Middle frontal gyrus (tissue), 1 donor: ENCODE data around the gene NEK5.
"Not testable (repeated sequence)": the region's sequence is repeated elsewhere in the genome, so short reads cannot be mapped to it uniquely, and the experiment has no call there.

ENCODE experiments used
- DNase-seq: peaks from one replicate; pipeline ENCODE4 v3.0.0-alpha.2; 2015; ENCODE audit warnings: low spot score; ENCODE audit errors: extremely low spot score

The NEK5 gene

DNA sequence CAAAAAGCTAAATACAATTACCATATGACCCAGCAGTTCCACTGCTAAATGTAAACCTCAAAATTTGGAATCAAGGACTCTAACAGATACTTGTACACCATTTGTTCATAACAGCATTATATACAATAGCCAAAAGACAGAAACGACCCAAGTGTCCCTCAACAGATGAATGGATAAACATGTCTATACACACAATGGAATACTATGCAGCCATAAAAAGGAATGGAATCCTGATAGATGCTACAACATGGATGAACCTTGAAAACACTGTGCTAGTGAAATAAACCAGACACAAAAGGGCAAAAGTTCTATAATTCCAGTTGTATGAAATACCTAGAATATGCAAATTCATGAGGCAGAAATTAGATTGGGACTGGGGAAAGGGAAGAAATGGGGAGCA lies 18.4 kb upstream of the NEK5 start:
- no peak for DNase-seq

DNA sequence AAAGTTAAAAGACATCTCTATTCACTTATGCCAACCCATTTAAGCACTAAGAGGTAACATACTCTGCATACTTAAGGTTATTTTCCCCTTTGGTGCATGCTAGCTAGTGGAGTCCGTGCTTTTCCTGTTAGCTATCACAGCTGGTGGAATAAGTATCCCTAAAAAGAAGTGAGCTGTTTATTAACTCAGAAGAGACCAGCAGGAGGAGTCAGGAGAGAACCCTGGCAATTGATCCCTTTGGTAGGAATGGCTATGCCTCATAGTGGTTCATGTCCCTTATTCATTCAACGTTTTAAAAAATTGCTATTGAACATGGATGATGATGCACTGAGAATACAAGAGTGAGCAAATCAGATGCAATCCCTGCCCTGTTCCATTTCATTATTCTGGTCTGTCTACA lies 12.4 kb upstream of the NEK5 start:
- DNase-seq: no peak

DNA sequence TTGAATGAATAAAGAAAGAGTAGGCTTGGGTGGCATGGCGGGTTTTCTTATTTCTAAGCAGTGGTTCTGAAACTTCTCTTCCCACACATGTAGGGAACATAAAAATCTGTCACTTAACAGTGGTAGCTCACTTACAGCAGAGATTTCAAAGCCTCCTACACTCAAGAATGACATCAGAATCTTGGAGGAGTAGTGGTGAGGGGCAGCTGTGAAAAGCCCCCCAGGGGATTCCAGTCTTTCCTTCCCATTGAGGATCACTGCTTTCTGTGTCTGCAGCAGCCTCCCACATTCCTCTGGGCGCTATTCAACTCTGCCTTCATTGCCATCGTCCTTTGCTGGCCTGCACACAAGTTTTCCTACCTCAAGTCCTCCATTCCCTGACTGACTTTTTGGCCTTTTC lies 8.6 kb upstream of the NEK5 start:
- no peak for DNase-seq

DNA sequence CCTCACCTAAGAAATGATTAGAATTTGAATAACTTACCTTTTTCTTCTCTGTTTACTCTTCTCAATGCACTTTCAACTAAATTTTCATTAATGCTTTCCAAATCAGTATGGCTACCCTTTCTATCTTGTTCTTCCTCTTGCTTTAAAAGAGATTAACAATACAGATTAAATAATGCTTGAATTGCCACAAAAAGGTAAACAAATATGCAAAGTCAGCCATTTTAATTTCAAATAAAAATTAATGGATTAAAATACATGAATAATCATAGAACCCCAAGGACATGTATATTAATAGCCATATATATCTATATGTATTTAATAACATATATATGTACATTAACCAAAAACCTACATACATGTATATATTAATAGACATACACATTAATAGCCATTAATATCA lies 7.9 kb upstream of the NEK5 start:
- no peak for DNase-seq

DNA sequence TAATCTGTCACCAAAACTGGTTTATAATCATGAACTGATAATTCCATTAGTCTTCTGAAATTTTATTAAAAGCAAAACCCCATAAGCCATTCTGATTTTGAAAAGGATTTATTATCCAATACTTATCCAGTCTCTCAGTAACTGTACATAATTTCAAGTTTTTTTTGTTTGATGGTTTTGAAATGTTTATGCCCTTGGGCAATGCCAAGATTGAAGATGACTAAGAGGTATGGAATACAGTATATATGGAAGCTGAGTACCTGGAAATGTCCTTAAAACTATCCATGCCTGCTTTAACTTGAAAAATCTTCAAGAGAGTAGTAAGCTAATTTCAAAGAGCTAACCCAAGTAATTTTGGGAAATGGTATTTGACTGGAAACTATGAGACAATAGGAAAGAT lies 1.8 kb upstream of the NEK5 start:
- DNase-seq: no peak

DNA sequence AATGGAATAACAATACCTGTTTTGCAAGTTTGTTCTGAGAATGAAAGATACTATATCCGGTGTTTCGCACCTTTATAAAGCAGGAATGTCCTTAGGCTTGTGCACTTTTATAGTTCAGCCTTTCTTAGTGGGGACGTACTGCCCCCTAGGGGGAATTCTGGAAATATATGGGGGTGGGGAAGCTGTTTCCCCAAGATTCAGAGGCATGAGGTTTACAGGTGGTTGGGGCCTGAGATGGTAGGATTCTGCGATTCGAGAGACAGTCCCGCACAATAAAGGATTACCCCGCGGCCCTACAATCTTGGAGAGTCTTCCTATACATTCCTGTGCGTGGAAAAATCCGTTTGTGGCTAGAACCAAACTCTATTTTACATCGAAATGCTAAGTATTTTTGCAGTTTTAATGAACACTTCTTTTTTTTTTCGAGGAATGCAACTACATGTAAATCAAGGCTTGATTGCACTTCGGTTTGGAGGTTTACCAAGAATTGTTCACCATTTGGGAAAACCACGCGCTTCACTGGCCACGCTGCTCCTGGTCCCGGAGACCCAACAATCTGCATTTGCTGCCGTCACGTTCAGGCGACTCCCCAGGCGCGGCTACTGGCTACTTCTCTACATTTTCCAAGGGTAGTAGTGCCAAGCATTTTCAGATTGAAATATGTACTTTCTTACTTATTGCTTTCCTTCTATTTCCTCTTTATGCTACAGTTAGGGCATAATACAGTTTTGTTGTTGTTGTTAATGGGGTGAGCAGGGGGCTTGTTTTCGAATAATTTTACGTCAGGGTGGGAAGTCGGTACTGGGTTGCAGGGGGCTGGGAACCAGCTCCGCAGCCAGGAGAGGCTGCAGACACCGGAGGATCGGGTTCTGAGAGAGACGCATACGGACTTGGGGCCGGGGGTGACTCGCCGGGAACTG lies 830 bp downstream of the NEK5 start:
- DNase-seq: peak; percentile 53

DNA sequence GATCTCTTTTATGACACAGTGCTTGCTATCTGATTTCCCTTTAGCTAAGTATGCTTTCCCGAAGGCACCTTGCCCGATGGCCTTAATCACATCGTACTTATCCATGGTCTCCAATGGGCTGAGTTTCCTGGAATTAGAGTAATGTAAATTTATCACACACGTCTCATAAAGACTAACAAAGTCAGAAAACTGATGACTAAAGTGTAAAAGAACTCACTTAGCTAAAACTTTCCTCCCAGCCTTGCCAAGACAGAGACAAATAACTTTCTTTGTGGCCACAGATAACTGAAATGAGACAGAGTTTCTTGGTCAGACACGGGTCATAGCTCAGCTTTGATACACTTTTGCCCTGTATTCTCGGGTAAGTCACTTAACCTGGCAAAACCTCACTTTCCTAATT lies 1.5 kb downstream of the NEK5 start:
- DNase-seq: no peak

DNA sequence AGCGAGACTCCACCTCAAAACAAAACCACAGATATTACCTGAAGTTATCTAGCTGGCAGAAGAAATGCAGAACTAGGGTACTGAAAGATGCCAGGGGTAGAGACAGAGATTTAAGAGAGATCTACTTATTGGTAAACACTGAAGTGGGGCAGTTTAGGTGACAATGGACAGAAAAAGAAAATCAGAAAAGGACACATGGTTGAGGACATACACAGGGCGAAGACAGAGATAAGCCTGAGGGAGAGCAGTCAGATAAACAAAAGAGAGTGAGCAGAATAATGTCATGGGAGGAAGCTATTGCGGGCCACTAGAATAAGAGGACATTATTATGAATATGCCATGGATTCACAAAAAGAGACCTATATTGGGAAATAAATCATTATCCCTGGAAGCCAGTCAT lies 3.3 kb downstream of the NEK5 start:
- DNase-seq: no peak

DNA sequence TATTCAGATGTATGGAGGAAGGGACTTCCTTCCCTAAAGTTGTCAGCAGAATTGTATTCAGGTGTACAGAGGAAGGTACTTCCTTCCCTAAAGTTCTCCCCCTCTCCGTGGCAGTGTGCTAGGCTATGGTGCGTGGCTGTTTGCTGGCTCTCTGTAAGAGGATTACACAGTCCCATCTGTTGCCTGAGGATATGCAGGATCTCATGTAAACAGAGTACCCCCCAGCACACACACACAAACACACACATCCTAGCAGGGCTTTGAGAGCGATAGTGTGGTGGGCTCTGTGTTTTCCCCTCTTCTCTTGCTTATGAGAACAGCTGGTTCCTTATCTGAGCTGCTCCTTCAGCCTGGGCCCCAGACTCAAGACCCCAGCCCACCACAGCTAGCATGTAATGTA lies 10.3 kb downstream of the NEK5 start:
- no peak for DNase-seq

DNA sequence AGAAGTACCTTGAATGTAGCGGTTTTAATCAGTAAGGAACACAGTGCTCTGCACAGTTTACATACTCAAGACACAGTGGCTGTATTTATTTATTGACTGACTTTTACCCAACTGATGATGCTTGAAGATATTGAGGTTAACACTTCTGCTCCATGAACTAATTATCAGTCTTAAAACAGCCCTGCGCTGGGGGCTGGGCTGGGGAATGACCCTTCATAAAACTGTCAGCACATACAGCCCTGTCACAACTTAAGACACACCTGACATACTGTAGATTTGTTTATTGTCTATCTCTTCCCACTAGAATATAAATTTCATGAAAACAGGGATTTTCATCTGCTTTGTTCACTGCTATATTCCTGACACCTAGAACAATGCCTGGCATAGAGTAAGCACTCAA lies 10.8 kb downstream of the NEK5 start:
- DNase-seq: no peak

DNA sequence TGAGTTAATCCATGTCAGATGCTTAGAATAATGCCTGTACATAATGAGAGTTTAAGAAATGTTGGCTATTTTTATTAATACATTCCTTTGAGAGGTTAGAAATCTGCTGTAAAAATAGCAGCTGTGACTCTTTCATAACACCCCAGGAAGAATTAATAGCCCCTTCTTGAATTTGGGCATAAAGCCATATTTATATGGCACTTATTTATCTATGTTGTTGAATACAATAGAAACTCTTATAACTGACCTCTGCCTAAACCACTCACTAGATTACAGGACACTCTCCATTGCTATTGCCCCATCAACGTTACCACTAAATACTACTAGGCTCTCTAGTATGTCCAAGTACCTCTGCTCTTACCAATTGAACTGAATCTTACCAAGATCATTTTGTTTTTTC lies 16.3 kb downstream of the NEK5 start:
- no peak for DNase-seq

DNA sequence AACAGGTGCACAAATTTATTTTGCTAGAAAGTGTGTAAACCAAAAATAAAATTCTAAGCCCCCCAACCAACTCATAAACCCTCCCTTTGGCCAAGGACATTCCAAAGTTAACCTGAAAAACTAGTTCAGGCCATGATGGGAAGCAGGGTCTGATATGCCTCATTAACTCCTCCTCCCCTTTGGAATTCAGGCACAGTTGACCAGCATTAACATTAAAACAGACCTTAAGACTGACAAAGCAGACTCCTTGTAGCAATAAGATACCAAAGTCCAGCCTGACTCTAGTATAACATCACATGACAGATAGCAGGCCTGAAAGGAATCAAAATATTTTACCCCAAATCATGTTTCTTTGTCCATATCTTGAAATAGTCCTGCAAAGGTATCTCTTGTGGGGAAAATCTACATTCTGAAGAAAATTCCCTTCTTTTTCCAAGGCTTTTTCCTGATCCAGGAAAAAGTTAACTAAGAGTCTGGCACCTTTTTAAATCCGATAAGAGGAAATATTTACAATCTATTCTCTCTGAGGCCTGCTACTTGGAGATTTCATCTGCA lies 19.7 kb downstream of the NEK5 start:
- no peak for DNase-seq

DNA sequence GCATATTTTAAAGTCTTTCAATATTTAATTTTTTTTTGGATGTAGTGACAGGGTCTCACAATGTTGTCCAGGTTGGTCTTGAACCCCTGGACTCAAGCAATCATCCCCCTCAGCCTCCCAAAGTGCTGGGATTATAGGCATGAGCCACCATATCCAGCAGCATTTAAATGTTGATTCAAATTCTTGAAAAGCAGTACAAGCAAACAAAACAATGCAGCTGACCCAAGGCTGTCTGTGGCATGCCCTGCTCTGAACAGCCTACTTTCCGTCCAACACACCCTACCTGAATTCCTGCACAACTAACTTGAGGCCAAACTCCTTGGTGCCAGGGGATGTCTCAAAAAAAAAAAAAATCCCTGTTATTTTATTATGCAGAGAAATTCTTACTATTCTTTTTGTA lies 23.0 kb downstream of the NEK5 start:
- DNase-seq: no peak

DNA sequence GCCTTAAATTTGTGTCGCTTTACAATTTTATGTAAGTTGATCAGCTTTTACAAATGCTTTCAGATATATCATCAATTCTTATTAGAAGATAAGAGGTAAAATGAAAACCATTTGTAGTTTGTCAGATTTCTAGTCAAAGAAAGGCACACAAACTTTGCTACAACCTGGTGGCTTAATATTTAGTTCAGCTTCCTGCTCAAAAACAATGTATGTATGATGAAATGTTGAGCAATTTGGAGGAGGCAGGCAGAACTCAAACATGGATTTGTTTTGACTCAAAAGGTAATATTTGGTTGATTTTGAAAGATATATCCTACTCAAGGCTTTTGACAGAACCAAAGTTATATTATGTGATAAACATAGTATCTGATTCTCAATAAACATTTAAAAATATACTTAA lies 24.2 kb downstream of the NEK5 start:
- DNase-seq: no peak

DNA sequence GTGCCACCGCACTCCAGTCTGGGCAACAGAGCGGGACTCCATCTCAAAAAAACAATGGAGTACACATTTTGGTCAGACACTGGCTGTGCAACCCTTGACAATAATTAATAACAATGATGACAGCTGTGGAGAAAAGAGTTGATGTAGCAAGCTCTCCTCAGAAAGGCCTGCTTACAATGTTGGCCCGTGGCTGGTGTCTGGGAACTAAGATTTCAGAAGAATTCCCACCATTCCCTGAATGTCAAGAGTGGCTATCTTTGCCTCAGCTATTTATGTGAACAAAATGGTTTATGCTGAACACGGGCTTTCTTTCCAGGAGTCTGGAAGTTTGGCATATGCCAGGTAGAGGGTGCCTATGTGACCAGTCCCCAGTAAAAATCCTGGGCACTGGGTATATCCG lies 25.5 kb downstream of the NEK5 start:
- no peak for DNase-seq

DNA sequence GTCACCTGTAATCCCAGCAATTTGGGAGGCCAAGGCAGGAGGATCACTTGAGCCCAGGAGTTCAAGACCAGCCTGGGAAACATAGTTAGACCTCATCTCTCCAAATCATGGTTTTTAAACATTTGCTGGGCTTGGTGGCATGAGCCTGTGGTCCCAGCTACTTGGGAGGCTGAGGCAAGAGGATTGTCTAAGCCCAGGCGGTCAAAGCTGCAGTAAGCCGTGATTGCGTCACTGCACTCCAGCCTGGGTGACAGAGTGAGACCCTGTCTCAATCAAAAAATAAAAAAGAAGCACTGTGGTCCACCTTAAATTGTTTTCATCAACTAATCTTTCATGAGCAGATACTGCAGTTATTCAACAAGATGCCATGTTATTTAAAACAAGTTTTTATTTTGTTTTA lies 26.4 kb downstream of the NEK5 start:
- not testable (repeated sequence) for DNase-seq

DNA sequence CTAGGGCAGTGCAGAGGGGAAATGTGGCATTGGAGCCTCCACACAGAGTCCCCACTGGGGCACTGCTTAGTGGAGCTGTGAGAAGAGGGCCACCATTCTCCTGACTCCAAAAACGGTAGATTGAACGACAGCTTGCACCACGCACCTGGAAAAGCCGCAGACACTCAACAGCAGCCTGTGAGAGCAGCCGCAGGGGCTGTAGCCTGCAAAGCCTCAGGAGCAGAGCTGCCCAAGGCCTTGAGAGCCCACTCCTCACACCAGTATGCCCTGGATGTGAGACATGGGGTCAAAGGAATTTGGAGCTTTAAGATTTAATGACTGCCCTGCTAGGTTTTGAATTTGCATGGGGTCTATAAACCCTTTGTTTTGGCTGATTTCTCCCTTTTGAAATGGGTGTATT lies 31.7 kb downstream of the NEK5 start:
- no peak for DNase-seq

DNA sequence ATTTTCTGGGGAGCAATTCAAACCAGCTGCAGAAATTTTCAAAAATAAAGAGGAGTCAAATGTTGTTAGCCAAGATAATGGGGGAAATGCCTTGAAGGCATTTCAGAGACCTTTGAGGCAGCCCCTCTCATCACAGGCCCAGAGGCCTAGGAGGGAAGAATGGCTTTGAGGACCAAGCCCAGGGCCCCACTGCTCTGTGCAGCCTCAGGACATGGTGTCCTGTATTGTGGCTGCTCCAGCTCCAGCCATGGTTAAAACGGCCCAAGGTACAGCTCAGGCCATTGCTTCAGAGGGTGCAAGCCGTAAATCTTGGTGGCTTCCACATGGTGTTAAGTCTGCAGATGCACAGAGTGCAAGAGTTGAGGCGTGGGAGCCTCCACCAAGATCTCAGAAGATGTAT lies 32.1 kb downstream of the NEK5 start:
- DNase-seq: no peak

DNA sequence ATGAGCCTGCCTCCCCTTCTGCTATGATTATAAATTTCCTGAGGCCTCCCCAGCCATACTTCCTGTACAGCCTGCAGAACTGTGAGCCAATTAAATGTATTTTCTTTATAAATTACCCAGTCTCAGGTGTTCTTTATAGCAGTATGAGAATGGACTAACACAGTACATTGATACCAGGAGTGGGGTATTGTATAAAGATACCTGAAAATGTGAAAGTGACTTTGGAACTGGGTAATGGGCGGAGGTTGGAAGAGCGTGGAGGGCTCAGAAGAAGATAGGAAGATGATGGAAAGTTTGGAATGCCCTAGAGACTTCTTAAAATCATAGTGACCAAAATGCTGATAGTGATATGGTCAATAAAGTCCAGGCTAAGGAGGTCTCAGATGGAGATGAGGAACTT lies 32.8 kb downstream of the NEK5 start:
- no peak for DNase-seq

DNA sequence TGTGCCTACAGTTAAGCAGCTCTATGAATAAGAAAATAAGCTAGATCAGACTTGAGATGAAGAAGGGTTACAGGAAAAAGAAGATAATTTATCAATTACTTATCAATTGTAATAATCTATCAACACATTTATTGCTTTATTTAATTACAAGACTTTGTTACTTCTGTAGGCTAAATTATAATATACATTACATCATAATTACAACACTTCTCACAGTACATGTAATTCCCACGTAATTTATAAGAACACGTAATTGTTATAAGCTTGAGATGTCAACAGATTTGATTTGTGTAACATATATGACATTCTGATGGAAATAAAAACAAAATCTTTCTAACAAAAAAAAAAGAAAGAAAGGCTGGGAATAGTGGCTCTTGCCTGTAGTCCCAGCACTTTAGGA lies 36.8 kb downstream of the NEK5 start:
- no peak for DNase-seq

DNA sequence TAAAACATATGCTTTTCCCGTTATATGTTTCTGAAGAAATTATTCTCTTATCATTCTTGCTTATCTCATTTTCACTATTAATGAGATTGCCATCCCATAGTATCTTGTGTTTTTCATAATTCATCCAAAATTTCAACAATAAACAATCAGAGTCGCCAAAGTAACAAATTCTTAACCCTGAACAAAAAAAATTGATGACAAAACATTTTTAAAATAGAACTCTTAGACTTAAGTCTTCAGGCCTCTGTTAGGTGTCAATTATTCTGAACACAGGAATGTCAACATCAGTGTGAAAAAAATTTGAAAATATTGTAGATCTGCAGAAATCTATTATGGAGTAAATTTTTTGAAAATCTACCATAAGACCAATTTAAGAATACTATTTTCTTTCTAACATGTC lies 37.4 kb downstream of the NEK5 start:
- no peak for DNase-seq

DNA sequence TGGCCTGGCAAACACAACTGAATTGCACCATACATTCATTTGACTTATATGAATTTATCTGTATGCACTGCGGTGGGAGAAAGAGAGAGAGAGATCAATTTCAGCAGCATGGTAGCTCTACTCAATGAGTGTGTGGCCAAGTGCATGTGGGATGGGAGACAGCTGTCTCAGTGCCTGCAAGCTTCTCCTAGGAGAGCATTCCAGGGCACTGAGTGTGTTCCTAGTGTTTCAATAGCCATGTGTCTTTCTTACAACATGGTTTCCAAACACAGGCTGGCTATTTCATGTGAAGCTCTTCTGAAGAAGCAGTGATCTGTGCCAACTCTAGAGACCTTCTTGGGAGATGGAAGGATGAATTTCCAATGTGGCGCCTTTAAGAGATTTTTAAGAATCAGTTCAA lies 43.5 kb downstream of the NEK5 start:
- no peak for DNase-seq

DNA sequence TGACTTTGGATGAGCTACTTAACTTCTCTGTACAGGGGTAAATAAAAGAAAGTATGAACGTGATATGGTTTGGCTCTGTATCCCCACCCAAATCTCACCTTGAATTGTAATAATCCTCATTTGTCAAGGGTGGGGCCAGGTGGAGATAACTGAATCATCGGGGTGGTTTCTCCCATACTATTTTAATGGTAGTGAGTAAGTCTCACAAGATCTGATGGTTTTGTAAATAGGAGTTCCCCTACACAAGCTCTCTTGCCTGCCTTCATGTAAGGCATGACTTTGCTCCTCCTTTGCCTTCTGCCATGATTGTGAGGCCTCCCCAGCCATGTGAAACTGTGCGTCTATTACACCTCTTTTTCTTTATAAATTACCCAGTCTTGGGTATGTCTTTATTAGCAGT lies 43.9 kb downstream of the NEK5 start:
- DNase-seq: not testable (repeated sequence)
